Activated naive CD8-positive, alpha-beta T cell (primary cell): ENCODE measurements around the gene ZIC4.

ENCODE experiments used
- H3K27ac Mint-ChIP-seq: one replicate; pipeline ENCODE4 v1.8.0; 2021; ENCODE audit warnings: mixed read lengths
- H3K27me3 Mint-ChIP-seq: one replicate; pipeline ENCODE4 v1.8.0; 2021; ENCODE audit warnings: mixed read lengths
- H3K36me3 Mint-ChIP-seq: one replicate; pipeline ENCODE4 v1.8.0; 2021; ENCODE audit warnings: mixed read lengths
- H3K4me1 Mint-ChIP-seq: one replicate; pipeline ENCODE4 v1.8.0; 2021; ENCODE audit warnings: low read depth, mixed read lengths
- H3K4me3 Mint-ChIP-seq: one replicate; pipeline ENCODE4 v1.8.0; 2021; ENCODE audit warnings: mild to moderate bottlenecking, mixed read lengths
- H3K9me3 Mint-ChIP-seq: one replicate; pipeline ENCODE4 v1.8.0; 2021; ENCODE audit warnings: low read depth, mixed read lengths

The ZIC4 gene

GRCh38 chr3:147348976-147349375, 57.4 kb downstream of the ZIC4 start:
- Mint-ChIP-seq H3K27me3 (peaks cover 12% of the 10 kb centered on the region), H3K4me1 (no peaks in the 10 kb centered on the region), H3K36me3 (no peaks in the 10 kb centered on the region), H3K4me3 (no peak overlapping the region), H3K9me3 (no peaks in the 10 kb centered on the region), H3K27ac (no peak overlapping the region)

GRCh38 chr3:147343926-147344325, 62.4 kb downstream of the ZIC4 start:
- peaks cover 3% of the 10 kb centered on the region for H3K9me3 Mint-ChIP-seq
- peaks cover 6% of the 10 kb centered on the region for H3K27me3 Mint-ChIP-seq
- no peak overlapping the region for H3K27ac Mint-ChIP-seq
- no peaks in the 10 kb centered on the region for H3K36me3 Mint-ChIP-seq
- H3K4me1 Mint-ChIP-seq = no peaks in the 10 kb centered on the region
- H3K4me3 Mint-ChIP-seq = no peak overlapping the region

GRCh38 chr3:147341727-147342126, 64.6 kb downstream of the ZIC4 start:
- Mint-ChIP-seq H3K9me3 (peaks cover 3% of the 10 kb centered on the region), H3K4me1 (no peaks in the 10 kb centered on the region), H3K27me3 (peaks cover 3% of the 10 kb centered on the region), H3K4me3 (no peak overlapping the region), H3K36me3 (no peaks in the 10 kb centered on the region), H3K27ac (no peak overlapping the region)

GRCh38 chr3:147336543-147337278, 69.6 kb downstream of the ZIC4 start:
- Mint-ChIP-seq H3K36me3 (no peaks in the 10 kb centered on the region), H3K4me3 (no peak overlapping the region), H3K27ac (no peak overlapping the region), H3K27me3 (no peaks in the 10 kb centered on the region), H3K4me1 (no peaks in the 10 kb centered on the region), H3K9me3 (no peaks in the 10 kb centered on the region)
